ENCODE data around the gene KCTD3. TPM values are rescaled to one million over a fixed set of nuclear protein-coding genes. Genes with fewer than 3 reads are reported as not detected.

Gene KCTD3
- total RNA-seq, 3 donors from 2014 or later, result 42.2 to 73.5 (median 43.1) TPM

DNA sequence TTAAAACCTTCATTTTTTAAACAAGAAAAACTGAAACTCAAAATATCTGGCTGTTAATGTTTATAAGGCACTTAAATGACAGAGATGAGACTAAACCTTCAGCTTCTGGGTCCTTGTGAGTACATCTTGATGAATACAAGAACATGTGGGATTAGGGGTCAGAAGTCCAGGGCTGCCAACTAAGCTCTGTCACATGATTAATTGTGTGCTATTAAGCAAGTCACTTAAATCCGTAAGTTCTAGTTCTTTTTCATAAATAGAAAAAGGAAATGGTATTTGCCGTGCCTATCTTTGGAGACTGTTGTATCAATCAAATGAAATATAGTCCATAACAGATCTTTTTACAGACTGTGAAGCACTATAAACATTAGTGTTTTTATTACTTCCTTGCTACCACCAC is 43.2 kb upstream of the KCTD3 start:
- TF ChIP-seq, protein P1, sequence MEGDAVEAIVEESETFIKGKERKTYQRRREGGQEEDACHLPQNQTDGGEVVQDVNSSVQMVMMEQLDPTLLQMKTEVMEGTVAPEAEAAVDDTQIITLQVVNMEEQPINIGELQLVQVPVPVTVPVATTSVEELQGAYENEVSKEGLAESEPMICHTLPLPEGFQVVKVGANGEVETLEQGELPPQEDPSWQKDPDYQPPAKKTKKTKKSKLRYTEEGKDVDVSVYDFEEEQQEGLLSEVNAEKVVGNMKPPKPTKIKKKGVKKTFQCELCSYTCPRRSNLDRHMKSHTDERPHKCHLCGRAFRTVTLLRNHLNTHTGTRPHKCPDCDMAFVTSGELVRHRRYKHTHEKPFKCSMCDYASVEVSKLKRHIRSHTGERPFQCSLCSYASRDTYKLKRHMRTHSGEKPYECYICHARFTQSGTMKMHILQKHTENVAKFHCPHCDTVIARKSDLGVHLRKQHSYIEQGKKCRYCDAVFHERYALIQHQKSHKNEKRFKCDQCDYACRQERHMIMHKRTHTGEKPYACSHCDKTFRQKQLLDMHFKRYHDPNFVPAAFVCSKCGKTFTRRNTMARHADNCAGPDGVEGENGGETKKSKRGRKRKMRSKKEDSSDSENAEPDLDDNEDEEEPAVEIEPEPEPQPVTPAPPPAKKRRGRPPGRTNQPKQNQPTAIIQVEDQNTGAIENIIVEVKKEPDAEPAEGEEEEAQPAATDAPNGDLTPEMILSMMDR (IDR thresholded peaks at IDR 0.05), result no peak
- Histone ChIP-seq H3K9me3 (no peaks in the 10 kb centered on the region), H3K4me3 (no peak overlapping the region), H3K36me3 (ENCODE audit: low read depth) (no peaks in the 10 kb centered on the region), H3K4me1 (ENCODE audit: low read depth) (no peaks in the 10 kb centered on the region)
- DNase-seq, result no peak
- ATAC-seq, result no peak
- intact Hi-C loops (cut with DNase I, micrococcal nuclease), result loop anchor here in 1 of 2 donors (10.0 kb wide), 1 partner anchor 889 kb away; no protein-coding TSS in a partner anchor

- Histone ChIP-seq H3K9me3 (no peaks in the 10 kb centered on the region), H3K4me3 (no peak overlapping the region), H3K4me1 (ENCODE audit: low read depth) (no peaks in the 10 kb centered on the region), H3K36me3 (ENCODE audit: low read depth) (no peaks in the 10 kb centered on the region)
- DNase-seq, result no peak
- ATAC-seq, result no peak
- intact Hi-C loops (cut with DNase I, micrococcal nuclease), result loop anchor here in 1 of 2 donors (10.0 kb wide), 1 partner anchor 891 kb away; no protein-coding TSS in a partner anchor
- TF ChIP-seq, protein P1 (IDR thresholded peaks at IDR 0.05), result peak; percentile 35
These were observed 40.8 kb upstream of the KCTD3 start for GRCh38 chr1:215526147-215526845.

- ATAC-seq (no peak), DNase-seq (no peak)
- Histone ChIP-seq H3K4me1 (ENCODE audit: low read depth) (no peaks in the 10 kb centered on the region), H3K36me3 (ENCODE audit: low read depth) (no peaks in the 10 kb centered on the region), H3K4me3 (no peak overlapping the region), H3K9me3 (no peaks in the 10 kb centered on the region)
- intact Hi-C loops (cut with DNase I, micrococcal nuclease), result loop anchor here in 1 of 2 donors (10.0 kb wide), 1 partner anchor 892 kb away; no protein-coding TSS in a partner anchor
- TF ChIP-seq, protein P1 (IDR thresholded peaks at IDR 0.05), result no peak
These were observed 40.3 kb upstream of the KCTD3 start for GRCh38 chr1:215526846-215527151.

DNA sequence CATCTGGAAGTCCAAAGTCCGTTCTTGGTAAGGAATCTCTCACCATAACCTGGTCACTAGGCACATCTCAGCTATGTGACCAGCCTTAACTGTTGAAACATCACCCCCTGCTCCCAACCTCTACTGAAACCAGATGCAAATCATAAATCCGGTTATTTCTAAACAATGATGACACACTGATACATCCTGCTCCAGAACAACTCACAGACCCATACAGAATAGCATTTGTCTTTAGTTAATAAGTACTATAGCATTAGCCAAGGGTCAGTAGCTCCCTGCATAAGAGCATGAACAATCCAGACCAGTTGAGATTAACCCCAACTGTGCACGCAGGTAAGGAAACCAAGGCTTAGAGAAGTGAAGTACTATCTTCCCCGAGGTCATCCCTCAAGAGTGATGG is 38.0 kb upstream of the KCTD3 start:
- H3K9me3 ChIP-seq, result no peaks in the 10 kb centered on the region
- no peaks in the 10 kb centered on the region for H3K36me3 ChIP-seq (ENCODE audit: low read depth)
- TF ChIP-seq, protein P1 (IDR thresholded peaks at IDR 0.05), result no peak
- DNase-seq (no peak), ATAC-seq (no peak)
- H3K4me1 ChIP-seq (ENCODE audit: low read depth), result no peaks in the 10 kb centered on the region
- no peak overlapping the region for H3K4me3 ChIP-seq
- intact Hi-C loops (cut with DNase I, micrococcal nuclease), result loop anchor here in 1 of 2 donors (10.0 kb wide), 1 partner anchor 894 kb away; no protein-coding TSS in a partner anchor

DNA sequence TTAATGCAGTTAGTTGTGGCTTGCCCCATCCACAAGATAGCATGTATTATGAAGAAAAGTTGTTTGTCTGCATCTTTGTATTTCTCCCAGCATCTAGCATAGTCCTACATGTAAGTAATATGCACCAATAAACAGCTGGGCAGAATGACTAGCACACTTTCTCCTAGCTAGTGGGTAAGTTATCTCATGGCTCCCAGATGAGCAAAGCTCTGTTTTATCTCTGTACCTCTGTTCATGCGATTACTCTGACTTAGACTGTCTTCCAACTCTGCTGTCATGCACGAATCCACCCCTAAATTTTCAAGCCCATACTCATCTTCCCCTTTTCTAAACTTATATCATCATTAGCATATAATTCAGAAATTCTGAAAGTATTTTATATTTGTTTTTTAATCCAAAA is 37.5 kb upstream of the KCTD3 start:
- H3K4me3 ChIP-seq, result no peak overlapping the region
- DNase-seq (no peak), ATAC-seq (no peak)
- TF ChIP-seq, protein P1 (IDR thresholded peaks at IDR 0.05), result no peak
- H3K36me3 ChIP-seq (ENCODE audit: low read depth), result no peaks in the 10 kb centered on the region
- intact Hi-C loops (cut with DNase I, micrococcal nuclease), result loop anchor here in 1 of 2 donors (10.0 kb wide), 1 partner anchor 895 kb away; no protein-coding TSS in a partner anchor
- no peaks in the 10 kb centered on the region for H3K9me3 ChIP-seq
- no peaks in the 10 kb centered on the region for H3K4me1 ChIP-seq (ENCODE audit: low read depth)

Data from mucosa of descending colon (tissue), 3 donors.